ENCODE measurements around the gene NFYB.
"Not testable (repeated sequence)": the region's sequence is repeated elsewhere in the genome, so short reads cannot be mapped to it uniquely, and the experiment has no call there.

Gene NFYB

GRCh38 chr12:104122298-104122697 lies 15.7 kb downstream of the NFYB start:
- H3K27me3 ChIP-seq (ENCODE audit: insufficient read depth, low read depth, severe bottlenecking): no peaks in the 10 kb centered on the region
- peaks cover 84% of the 10 kb centered on the region for H3K36me3 ChIP-seq
- no peak overlapping the region for H3K27ac ChIP-seq

DNA sequence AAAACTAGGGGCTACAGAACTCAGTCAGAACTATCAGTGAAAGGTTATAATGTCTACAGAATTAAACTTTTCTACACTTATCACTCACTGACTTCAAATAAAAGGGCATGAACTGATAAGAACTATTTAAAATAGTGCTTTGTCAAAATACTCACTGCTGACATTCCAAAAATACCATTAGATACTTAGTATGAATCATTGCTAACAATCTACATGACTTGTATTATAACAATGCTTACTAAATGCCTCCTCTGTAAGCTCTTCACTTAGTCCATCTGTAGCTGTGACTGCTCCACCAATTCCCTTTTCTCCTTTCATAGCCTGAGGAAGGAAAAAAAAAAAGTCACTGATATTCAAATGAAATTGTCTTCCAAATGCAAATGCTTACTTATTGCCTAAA lies 17.0 kb downstream of the NFYB start:
- no peak overlapping the region for H3K27ac ChIP-seq
- H3K36me3 ChIP-seq: peaks cover 72% of the 10 kb centered on the region

More at GRCh38 chr12:104122298-104122697, 15.7 kb downstream of the NFYB start:
- no peak overlapping the region for H3K4me3 ChIP-seq (ENCODE audit: low read depth, low read length)
- DNase-seq: peak; percentile 44
- no peaks in the 10 kb centered on the region for H3K9me3 ChIP-seq (ENCODE audit: severe bottlenecking)
- no peak for TF ChIP-seq CTCF (IDR thresholded peaks at IDR 0.05; ENCODE audit: low read depth, low read length)

GRCh38 chr12:104115587-104115975 lies 22.4 kb downstream of the NFYB start:
- Histone ChIP-seq H3K27me3 (ENCODE audit: insufficient read depth, low read depth, severe bottlenecking) (no peaks in the 10 kb centered on the region), H3K9me3 (ENCODE audit: severe bottlenecking) (no peaks in the 10 kb centered on the region), H3K27ac (peak overlapping the region; percentile 27), H3K4me3 (ENCODE audit: low read depth, low read length) (no peak overlapping the region), H3K36me3 (peaks cover 27% of the 10 kb centered on the region)
- TF ChIP-seq CTCF (IDR thresholded peaks at IDR 0.05; ENCODE audit: low read depth, low read length): no peak
- DNase-seq: no peak

More for the DNA sequence above, 17.0 kb downstream of the NFYB start:
- no peaks in the 10 kb centered on the region for H3K9me3 ChIP-seq (ENCODE audit: severe bottlenecking)
- TF ChIP-seq CTCF (IDR thresholded peaks at IDR 0.05; ENCODE audit: low read depth, low read length): no peak
- no peak overlapping the region for H3K4me3 ChIP-seq (ENCODE audit: low read depth, low read length)
- no peak for DNase-seq
- H3K27me3 ChIP-seq (ENCODE audit: insufficient read depth, low read depth, severe bottlenecking): no peaks in the 10 kb centered on the region

GRCh38 chr12:104114834-104115586 lies 23.0 kb downstream of the NFYB start:
- H3K27me3 ChIP-seq (ENCODE audit: insufficient read depth, low read depth, severe bottlenecking); H3K9me3 ChIP-seq (ENCODE audit: severe bottlenecking); H3K27ac ChIP-seq; H3K4me3 ChIP-seq (ENCODE audit: low read depth, low read length); DNase-seq: not testable (repeated sequence)
- peaks cover 22% of the 10 kb centered on the region for H3K36me3 ChIP-seq

- Histone ChIP-seq H3K9me3 (ENCODE audit: severe bottlenecking) (no peaks in the 10 kb centered on the region), H3K36me3 (no peaks in the 10 kb centered on the region; the same call in 1 of the 2 replicates), H3K27ac (no peak overlapping the region), H3K4me3 (ENCODE audit: low read depth, low read length) (no peak overlapping the region), H3K27me3 (ENCODE audit: insufficient read depth, low read depth, severe bottlenecking) (no peaks in the 10 kb centered on the region)
- no peak for DNase-seq
- TF ChIP-seq CTCF (IDR thresholded peaks at IDR 0.05; ENCODE audit: low read depth, low read length): no peak
Observed at GRCh38 chr12:104109446-104110271, 28.4 kb downstream of the NFYB start.

- no peaks in the 10 kb centered on the region for H3K27me3 ChIP-seq (ENCODE audit: insufficient read depth, low read depth, severe bottlenecking)
- no peak overlapping the region for H3K4me3 ChIP-seq (ENCODE audit: low read depth, low read length)
- no peaks in the 10 kb centered on the region for H3K9me3 ChIP-seq (ENCODE audit: severe bottlenecking)
- 0 out of 2 replicates have a peak overlapping the region, but pooled peaks have one; percentile 23 for H3K27ac ChIP-seq
- peak; percentile 85 for DNase-seq
- peaks cover 3% of the 10 kb centered on the region for H3K36me3 ChIP-seq
- TF ChIP-seq CTCF (IDR thresholded peaks at IDR 0.05; ENCODE audit: low read depth, low read length): peak; percentile 77
Observed at GRCh38 chr12:104108755-104109445, 29.1 kb downstream of the NFYB start.

Data from WERI-Rb-1 (cell line).